Left renal pelvis (tissue), 4 donors: Measurements from ENCODE around the gene GLDC. TPM values are rescaled to one million over a fixed set of nuclear protein-coding genes. Genes with fewer than 3 reads are reported as not detected.
"Not testable (repeated sequence)": the region's sequence is repeated elsewhere in the genome, so short reads cannot be mapped to it uniquely, and the experiment has no call there.

Source experiments
- DNase-seq, 4 donors: peaks; one replicate each; pipeline ENCODE4 v3.0.0-alpha.2; 2013; ENCODE audit warnings: low read depth in 4 of 4, low spot score in 3 of 4
- polyA plus RNA-seq, 4 donors: library from polyadenylated mRNA; unstranded; fragments of 120-200 nt; gene quantifications; one replicate each; pipeline ENCODE4 v1.2.1, GENCODE V29; 2013; ENCODE audit not compliant: insufficient read length in 4 of 4

Gene GLDC
- polyA plus RNA-seq, result 10 to 100 TPM in 3 of 4 donors, 1 to 10 TPM in 1; 1.5 to 23.6 (median 19.8) TPM

- DNase-seq, result peak in 3 of 4 donors; percentile 53 to 70 (median 62)
These were observed at the start of gene GLDC for GRCh38 chr9:6645355-6646292. Gene GLDC, minus strand, starts transcription at chr9:6645729. Its CDS starts 230 bp downstream, at chr9:6645499.

- DNase-seq, result no peak
These were observed 47.4 kb upstream of the GLDC start for GRCh38 chr9:6692881-6693361.

GRCh38 chr9:6692433-6692832 lies 46.9 kb upstream of the GLDC start:
- no peak for DNase-seq

GRCh38 chr9:6690675-6691070 lies 45.1 kb upstream of the GLDC start:
- not testable (repeated sequence) for DNase-seq

GRCh38 chr9:6689893-6690674 lies 44.6 kb upstream of the GLDC start:
- DNase-seq, result no peak

GRCh38 chr9:6687180-6687579 lies 41.7 kb upstream of the GLDC start:
- no peak for DNase-seq

- DNase-seq, result no peak
These were observed 40.9 kb upstream of the GLDC start for GRCh38 chr9:6686396-6686795.

- no peak for DNase-seq
These were observed 36.5 kb upstream of the GLDC start for GRCh38 chr9:6681957-6682501.

- DNase-seq, result peak; percentile 91 to 96 (median 93)
These were observed 35.8 kb upstream of the GLDC start for GRCh38 chr9:6681147-6681956.

- DNase-seq, result peak in 1 of 4 donors; percentile 57
These were observed 35.2 kb upstream of the GLDC start for GRCh38 chr9:6680797-6681146.

GRCh38 chr9:6677803-6678202 lies 32.3 kb upstream of the GLDC start:
- DNase-seq, result no peak

GRCh38 chr9:6676254-6676921 lies 30.9 kb upstream of the GLDC start:
- no peak for DNase-seq

GRCh38 chr9:6675268-6675667 lies 29.7 kb upstream of the GLDC start:
- no peak for DNase-seq

GRCh38 chr9:6673326-6674025 lies 27.9 kb upstream of the GLDC start:
- DNase-seq, result no peak

GRCh38 chr9:6672118-6672517 lies 26.6 kb upstream of the GLDC start:
- DNase-seq, result no peak

GRCh38 chr9:6671416-6671815 lies 25.9 kb upstream of the GLDC start:
- no peak for DNase-seq

GRCh38 chr9:6669881-6670280 lies 24.4 kb upstream of the GLDC start:
- no peak for DNase-seq

GRCh38 chr9:6667633-6668280 lies 22.2 kb upstream of the GLDC start:
- DNase-seq, result no peak

- DNase-seq, result no peak
These were observed 21.6 kb upstream of the GLDC start for GRCh38 chr9:6667080-6667479.
